ENCODE data around the gene CCDC78.

DNA sequence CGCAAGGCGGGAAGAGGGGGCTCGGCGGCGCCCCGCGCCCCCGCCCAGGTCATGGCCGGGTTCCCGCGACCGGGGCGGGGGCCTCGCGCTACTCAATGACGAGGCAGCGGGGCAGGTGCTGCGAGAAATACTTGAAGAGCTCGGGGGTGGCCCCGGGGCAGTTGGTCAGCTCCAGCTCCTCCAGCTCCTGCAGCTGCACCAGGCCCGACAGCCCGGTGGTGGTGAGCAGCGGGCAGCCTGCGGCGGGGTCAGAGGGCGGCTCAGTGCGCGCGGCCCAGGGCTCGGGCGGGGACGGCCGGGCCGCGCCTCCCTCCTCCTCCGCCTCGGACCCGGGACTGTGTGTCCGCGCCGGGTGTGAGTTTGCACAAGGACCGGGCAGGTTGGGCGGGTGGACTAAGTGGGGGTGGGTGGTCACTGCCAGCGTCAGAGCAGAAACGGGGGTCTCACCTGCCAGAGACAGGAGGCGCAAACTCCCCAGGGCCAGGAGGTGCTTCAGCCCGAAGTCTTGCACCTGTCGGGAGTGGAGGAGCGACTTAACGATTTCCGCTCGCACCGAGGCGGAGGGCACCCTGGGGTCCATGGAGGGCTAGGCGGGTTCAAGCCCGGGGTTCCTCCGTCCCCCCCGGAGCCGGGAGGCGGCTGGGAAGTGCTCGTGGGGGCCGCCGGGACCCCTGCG is 31.9 kb downstream of the CCDC78 start:
- no peak for TF ChIP-seq CTCF (IDR thresholded peaks at IDR 0.05)
- no peak for TF ChIP-seq POLR2A (IDR thresholded peaks at IDR 0.05)
- TF ChIP-seq POLR2AphosphoS5 (IDR thresholded peaks at IDR 0.05; ENCODE audit: insufficient read depth in 1 of 2, low read depth in 1 of 2) = no peak
